GM12891 (cell line): ENCODE measurements around the gene MFAP4.
A peak's percentile ranks its signal among the peaks of the same experiment; 100 is the strongest.

ENCODE experiments used
- POLR2A ChIP-seq: IDR thresholded peaks from 2 replicates; pipeline ENCODE4 v1.6.1; 2011; ENCODE audit warnings: low read depth, low read length, control low read depth
- POLR2AphosphoS5 ChIP-seq: IDR thresholded peaks from 2 replicates; pipeline ENCODE4 v1.6.1; 2011; ENCODE audit warnings: low read depth, low read length, control low read depth
- POU2F2 ChIP-seq: IDR thresholded peaks from 2 replicates; pipeline ENCODE4 v1.6.1; 2011; ENCODE audit warnings: low read depth, mild to moderate bottlenecking, control low read depth, low read length, moderate library complexity
- SPI1 ChIP-seq: IDR thresholded peaks from 2 replicates; pipeline ENCODE4 v1.6.1; 2011; ENCODE audit warnings: low read depth, low read length, control low read depth
- TAF1 ChIP-seq: IDR thresholded peaks from 2 replicates; pipeline ENCODE4 v1.6.1; 2011; ENCODE audit warnings: low read depth, low read length, control low read depth

- TF ChIP-seq POLR2A: no peak
- TF ChIP-seq TAF1: no peak
- TF ChIP-seq SPI1: peak; percentile 76
- TF ChIP-seq POLR2AphosphoS5: no peak
- TF ChIP-seq POU2F2: no peak
Measured at GRCh38 chr17:19371259-19372010, 15.6 kb downstream of the MFAP4 start.
